Suprapubic skin (tissue), 4 donors: ENCODE measurements around the gene TNFRSF1A.

ENCODE experiments used
- CTCF ChIP-seq, 2 donors: fragments of 200-600 bp in 1 of 2; fragments of 450-650 bp in 1 of 2; sonication (generic) in 1 of 2; IDR thresholded peaks; one replicate each; pipeline ENCODE4 v1.5.1; 2016 to 2019; ENCODE audit warnings: antibody characterized with exemption in 2 of 2, mild to moderate bottlenecking in 1 of 2, moderate library complexity in 1 of 2
- POLR2A ChIP-seq, 2 donors: fragments of 450-650 bp; IDR thresholded peaks; one replicate each; pipeline ENCODE4 v1.6.1; 2017; ENCODE audit warnings: antibody characterized with exemption in 2 of 2, mild to moderate bottlenecking in 2 of 2, moderate library complexity in 2 of 2
- POLR2AphosphoS5 ChIP-seq, 3 donors: sonication (generic); formaldehyde crosslinking; IDR thresholded peaks; one replicate each; pipeline ENCODE4 v1.6.1; 2017; ENCODE audit warnings: antibody characterized with exemption in 3 of 3

GRCh38 chr12:6334359-6334758, 7.5 kb downstream of the TNFRSF1A start:
- no peak for TF ChIP-seq CTCF (IDR thresholded peaks at IDR 0.05)
- TF ChIP-seq POLR2A (IDR thresholded peaks at IDR 0.05) = no peak
- no peak for TF ChIP-seq POLR2AphosphoS5 (IDR thresholded peaks at IDR 0.05)
